Measurements from ENCODE around the gene SPIN4.
"Not testable (repeated sequence)": the region's sequence is repeated elsewhere in the genome, so short reads cannot be mapped to it uniquely, and the experiment has no call there.

SPIN4 gene

DNA sequence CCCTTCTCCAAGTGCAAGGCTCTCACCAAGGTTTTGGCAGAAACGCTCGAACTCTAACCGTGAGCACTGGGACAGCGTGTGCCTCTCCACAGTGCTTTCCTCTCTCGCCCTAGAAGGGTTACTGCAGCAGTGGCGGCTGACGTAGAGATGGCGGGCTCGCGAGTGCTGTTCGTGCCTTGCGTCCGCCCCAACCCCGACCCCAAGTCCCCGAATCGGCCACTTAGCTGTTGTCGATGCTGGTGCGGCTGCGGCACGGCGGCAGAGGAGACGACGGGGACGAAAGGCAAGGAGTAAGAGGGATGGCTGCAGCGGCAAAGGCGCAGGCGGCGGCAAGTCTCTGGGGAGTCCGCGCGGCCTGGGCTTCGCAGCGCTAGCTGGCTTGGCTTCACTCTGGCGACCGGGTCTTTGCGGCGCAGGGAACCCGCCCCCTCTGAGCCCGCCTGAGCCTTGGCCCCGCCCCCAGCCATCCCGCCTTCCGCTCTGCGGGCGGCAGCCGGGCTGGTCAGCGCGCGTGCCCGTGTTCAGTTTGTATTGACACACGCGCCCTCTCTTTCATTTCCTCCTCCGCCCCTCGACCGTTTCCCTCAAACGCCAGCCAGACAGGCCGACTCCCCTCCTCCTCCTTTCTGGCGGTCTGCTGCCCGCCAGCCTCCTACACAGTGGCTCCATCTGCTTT lies at the start of gene SPIN4:
Gene SPIN4, minus strand, starts transcription at position 392 of the 676 bp plus-strand sequence. CDS start 513 bp downstream, outside the sequence.
- DNase-seq = peak; percentile 93

- no peak for DNase-seq
These were observed 49.2 kb upstream of the SPIN4 start for GRCh38 chrX:63400340-63400739.

GRCh38 chrX:63394872-63395271 lies 43.7 kb upstream of the SPIN4 start:
- DNase-seq = no peak

DNA sequence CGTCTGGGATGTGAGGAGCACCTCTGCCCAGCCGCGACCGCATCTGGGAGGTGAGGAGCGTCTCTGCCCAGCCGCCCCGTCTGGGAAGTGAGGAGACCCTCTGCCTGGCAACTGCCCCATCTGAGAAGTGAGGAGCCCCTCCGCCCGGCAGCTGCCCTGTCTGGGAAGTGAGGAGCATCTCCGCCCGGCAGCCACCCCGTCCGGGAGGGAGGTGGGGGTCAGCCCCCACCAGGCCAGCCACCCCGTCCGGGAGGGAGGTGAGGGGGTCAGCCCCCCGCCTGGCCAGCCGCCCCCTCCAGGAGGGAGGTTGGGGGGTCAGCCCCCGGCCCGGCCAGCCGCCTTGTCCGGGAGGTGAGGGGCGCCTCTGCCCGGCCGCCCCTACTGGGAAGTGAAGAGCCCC lies 42.0 kb upstream of the SPIN4 start:
- not testable (repeated sequence) for DNase-seq

GRCh38 chrX:63387411-63387810 lies 36.3 kb upstream of the SPIN4 start:
- DNase-seq = no peak

DNA sequence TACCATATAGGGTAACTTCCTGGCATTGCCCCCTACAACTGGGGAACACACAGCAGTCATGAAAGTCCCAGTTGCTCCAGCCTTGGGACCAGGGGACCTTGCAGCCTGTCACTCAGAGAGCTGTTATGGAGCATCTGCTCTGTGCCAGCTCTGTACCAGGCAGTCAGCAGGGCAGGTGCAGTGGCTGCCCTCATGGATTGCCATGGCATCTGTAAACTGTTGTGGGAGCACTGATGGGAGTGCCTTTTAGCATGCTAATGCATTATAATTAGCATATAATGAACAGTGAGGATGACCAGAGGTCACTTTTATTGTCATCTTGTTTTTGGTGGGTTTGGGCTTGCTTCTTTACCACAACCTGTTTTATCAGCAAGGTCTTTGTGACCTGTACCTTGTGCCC lies 33.1 kb upstream of the SPIN4 start:
- not testable (repeated sequence) for DNase-seq

- not testable (repeated sequence) for DNase-seq
These were observed 21.9 kb upstream of the SPIN4 start for GRCh38 chrX:63373012-63373411.

DNA sequence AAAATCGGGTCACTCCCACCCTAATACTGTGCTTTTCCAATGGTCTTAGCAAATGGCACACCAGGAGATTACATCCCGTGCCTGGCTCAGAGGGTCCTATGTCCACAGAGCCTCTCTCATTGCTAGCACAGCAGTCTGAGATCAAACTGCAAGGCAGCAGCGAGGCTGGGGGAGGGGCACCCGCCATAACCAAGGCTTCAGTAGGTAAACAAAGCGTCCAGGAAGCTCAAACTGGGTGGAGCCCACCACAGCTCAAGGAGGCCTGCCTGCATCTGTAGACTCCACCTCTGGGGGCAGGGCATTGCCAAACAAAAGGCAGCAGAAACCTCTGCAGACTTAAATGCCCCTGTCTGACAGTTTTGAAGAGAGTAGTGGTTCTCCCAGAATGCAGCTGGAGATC lies 16.6 kb upstream of the SPIN4 start:
- DNase-seq = not testable (repeated sequence)

GRCh38 chrX:63363788-63364187 lies 12.7 kb upstream of the SPIN4 start:
- peak; percentile 4 for DNase-seq

GRCh38 chrX:63361494-63361893 lies 10.4 kb upstream of the SPIN4 start:
- no peak for DNase-seq

DNA sequence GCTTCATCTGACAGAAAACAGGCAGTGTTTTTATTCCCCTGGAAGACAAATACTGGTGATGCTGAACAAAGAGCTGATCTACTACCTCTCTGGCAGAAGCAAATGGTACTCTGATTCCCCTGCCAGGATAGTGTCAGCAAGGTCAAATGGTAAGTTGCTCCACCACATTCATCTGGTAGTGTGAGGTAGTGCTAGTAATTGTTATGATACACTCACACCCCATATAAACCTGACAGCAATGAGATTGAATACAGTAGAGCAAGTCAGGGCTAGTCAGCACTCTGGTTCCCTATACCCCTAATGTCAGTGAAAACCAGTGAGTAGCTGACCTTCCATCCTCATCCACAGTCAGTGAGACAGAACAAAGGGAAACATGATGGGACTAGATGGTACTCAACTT lies 3.4 kb upstream of the SPIN4 start:
- no peak for DNase-seq

DNA sequence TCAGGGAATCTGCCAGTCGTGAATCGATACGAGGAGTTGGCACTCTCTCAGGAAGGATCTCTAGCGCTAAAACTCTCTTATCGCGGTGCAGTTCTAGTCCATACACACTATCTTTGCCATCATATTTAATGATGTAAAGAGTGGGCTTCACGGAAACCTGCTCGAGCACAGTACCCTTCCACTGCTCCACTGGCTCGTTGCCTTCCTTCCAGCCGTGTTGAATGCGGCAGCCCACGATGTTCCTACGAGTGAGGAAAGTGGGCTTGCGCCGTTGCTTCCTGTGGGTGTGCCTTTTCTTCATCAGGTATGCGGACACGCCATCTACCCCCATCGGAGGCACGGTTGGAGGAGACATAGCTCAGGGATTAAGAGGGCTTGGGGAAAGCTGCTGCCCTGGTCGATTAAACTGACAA lies 661 bp downstream of the SPIN4 start:
- DNase-seq = peak; percentile 55

GRCh38 chrX:63349307-63349706 lies 1.8 kb downstream of the SPIN4 start:
- peak; percentile 35 for DNase-seq

DNA sequence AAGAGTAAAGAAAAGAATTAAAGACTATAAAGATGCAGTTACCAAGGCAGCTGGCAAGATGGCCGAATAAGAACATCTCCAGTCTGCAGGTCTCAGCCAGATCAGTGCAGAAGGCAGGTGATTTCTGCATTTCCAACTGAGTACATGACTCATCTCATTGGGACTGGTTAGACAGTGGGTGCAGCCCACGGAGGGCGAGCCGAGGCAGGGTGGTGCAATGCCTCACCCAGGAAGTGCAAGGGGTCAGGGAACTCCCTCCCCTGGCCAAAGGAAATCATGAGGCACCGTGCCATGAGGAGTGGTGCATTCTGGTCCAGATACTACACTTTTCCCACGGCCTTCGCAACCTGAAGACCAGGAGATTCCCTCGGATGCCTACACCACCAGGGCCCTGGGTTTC lies 20.5 kb downstream of the SPIN4 start:
- DNase-seq = no peak

DNA sequence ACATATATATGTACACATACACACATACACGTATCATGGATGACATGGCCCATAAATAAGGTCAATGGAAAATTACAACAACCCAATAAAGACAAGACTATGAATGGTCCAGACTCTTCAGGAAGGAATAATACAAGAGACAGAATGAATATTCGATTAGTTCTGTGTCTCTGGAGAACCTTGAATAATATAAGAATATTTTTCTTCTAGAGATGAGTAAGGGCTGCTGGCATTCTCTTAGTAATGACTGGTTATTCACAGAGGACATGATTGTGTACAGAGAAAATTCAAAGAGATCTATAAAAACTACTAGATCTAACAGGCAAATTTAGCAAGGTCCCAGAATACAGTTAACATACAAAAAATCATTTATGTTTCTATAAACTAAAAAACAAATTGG lies 23.3 kb downstream of the SPIN4 start:
- DNase-seq = no peak

DNA sequence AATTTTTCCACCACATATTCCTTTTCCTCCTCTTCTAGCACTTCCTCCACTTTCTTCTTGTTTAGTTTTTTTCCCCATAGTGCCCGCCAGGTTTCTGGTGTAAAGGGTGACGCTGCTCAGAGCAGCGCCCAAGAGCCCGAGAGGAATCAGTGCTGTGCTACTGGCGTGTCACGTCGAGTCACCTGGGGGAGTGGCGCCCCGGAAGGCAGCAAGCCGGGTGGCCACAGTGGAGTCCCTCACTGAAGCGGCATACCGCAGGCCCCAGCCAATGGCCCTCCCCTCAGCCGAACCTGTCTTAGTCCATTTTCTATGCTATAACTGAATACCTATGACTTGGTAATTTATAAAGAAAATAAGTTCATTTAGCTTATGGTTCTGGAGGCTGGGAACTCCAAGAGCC lies 51.5 kb downstream of the SPIN4 start:
- no peak for DNase-seq

Measured in NCI-H345 (cell line).